A673 (cell line): ENCODE results near the gene PPP1R18.

ENCODE experiments used
- CTCF ChIP-seq: fragments of 300-800, 200-600 bp; sonication (generic); conservative IDR thresholded peaks from 2 replicates; pipeline ENCODE4 v1.5.1; 2017; ENCODE audit warnings: low read depth, mild to moderate bottlenecking, antibody characterized with exemption, low read length, moderate library complexity, mixed read lengths
- EZH2 ChIP-seq: fragments of 200-600 bp; sonication (generic); IDR thresholded peaks from 2 replicates; pipeline ENCODE4 v1.6.1; 2017; ENCODE audit warnings: borderline replicate concordance, low read depth, mild to moderate bottlenecking, mixed read lengths, antibody characterized with exemption, low read length; ENCODE audit not compliant: poor library complexity, severe bottlenecking

GRCh38 chr6:30724906-30725667, 38.6 kb upstream of the PPP1R18 start:
- TF ChIP-seq EZH2: no peak
- TF ChIP-seq CTCF: no peak
